Osteoblast (primary cell): ENCODE results near the gene PPP1R3D. TPM values are rescaled to one million over a fixed set of nuclear protein-coding genes. Genes with fewer than 3 reads are reported as not detected.
A peak's percentile ranks its signal among the peaks of the same experiment; 100 is the strongest.

ENCODE experiments used
- DNase-seq: peaks from one replicate; pipeline ENCODE4 v3.0.0; 2011; ENCODE audit warnings: low spot score, mixed read lengths; ENCODE audit not compliant: insufficient read length; ENCODE audit errors: missing footprints
- H2AFZ ChIP-seq: 2 replicates; pipeline ENCODE4 v1.6.0; 2011; ENCODE audit warnings: mild to moderate bottlenecking, low read length
- H3K27ac ChIP-seq: 2 replicates; pipeline ENCODE4 v1.5.1; 2011; ENCODE audit warnings: mild to moderate bottlenecking, low read depth, low read length, moderate library complexity
- H3K27me3 ChIP-seq: 2 replicates; pipeline ENCODE4 v1.6.0; 2012; ENCODE audit warnings: mild to moderate bottlenecking, control low read depth, inconsistent platforms, low read length, moderate library complexity; ENCODE audit not compliant: insufficient read depth
- H3K36me3 ChIP-seq: 2 replicates; pipeline ENCODE4 v1.5.1; 2011; ENCODE audit warnings: mild to moderate bottlenecking, low read length, control low read depth, moderate library complexity; ENCODE audit not compliant: insufficient read depth
- H3K4me1 ChIP-seq: 2 replicates; pipeline ENCODE4 v1.5.1; 2011; ENCODE audit warnings: mild to moderate bottlenecking, low read length, control low read depth, moderate library complexity; ENCODE audit not compliant: insufficient read depth
- H3K4me2 ChIP-seq: 2 replicates; pipeline ENCODE4 v1.6.0; 2011; ENCODE audit warnings: mild to moderate bottlenecking, low read length; ENCODE audit not compliant: insufficient read depth
- H3K4me3 ChIP-seq: fragments of 200-600 bp; sonication (generic); 3 replicates; pipeline ENCODE4 v1.5.1; 2012; ENCODE audit warnings: mild to moderate bottlenecking, low read length, inconsistent platforms; ENCODE audit not compliant: insufficient read depth
- H3K79me2 ChIP-seq: 2 replicates; pipeline ENCODE4 v1.6.0; 2012; ENCODE audit warnings: mild to moderate bottlenecking, low read length, control low read depth, inconsistent platforms; ENCODE audit not compliant: insufficient read depth
- H3K9me3 ChIP-seq: 2 replicates; pipeline ENCODE4 v1.5.1; 2011; ENCODE audit warnings: low read depth, low read length, control low read depth
- H4K20me1 ChIP-seq: 2 replicates; pipeline ENCODE4 v1.6.0; 2012; ENCODE audit warnings: mild to moderate bottlenecking, low read length, control low read depth; ENCODE audit not compliant: insufficient read depth
- CTCF ChIP-seq: IDR thresholded peaks from 2 replicates; pipeline ENCODE4 v1.5.1; 2011; ENCODE audit warnings: mild to moderate bottlenecking, low read depth, low read length, moderate library complexity; ENCODE audit errors: extremely low read depth
- total RNA-seq: library from RNA; depleted of rRNA; stranded (reverse); fragments of >200 nt; gene quantifications from 2 replicates; pipeline ENCODE4 v1.2.3, GENCODE V29; 2012

PPP1R3D gene
- total RNA-seq, result 8.0 and 8.8 TPM in 2 replicates

DNA sequence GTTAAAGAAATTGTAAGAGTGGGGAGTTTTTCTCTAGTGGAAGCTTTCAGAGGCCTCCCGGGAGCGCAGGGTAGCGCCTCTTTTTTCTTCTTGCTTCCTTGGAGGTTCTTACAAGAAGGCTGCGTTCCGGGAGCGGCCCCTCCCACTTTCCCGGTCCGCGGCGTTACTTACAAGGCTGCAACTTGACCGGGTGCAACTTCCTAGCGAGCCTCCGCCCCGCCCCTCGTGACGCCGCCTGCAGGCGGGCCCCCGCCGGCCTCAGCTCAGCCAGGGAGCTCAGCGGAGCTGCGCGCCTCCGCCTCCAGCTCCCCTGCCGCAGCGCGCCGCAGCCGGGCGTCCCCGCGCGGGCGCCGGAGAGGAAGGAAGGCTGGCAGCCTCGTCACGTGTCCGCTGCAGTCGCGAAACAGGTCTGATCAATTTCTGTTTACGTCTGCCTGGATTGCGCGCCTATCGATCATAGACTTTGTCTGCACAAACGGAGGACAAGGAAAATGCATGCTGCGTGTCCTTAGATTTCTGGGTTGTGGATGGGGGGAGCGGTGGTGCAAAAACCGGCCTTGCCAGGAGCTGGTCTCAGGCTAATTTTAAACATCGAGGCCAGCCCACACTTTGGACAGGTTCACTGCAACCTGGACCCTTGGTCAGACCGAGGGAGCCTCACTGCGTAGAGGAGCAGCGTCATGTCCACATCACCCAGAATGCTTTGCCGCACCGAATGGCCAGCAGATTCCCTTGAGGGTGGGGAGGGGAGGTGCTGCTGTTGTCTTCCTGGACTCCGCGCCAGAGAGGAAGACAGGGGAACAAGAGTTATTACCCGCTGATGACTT, at the start of gene PPP1R3D, which contains the start of gene FAM217B:
PPP1R3D (minus strand) TSS at position 177 of the 827 bp plus-strand sequence. CDS start 374 bp downstream, outside the sequence.
FAM217B (plus strand) TSS at position 261 of the 827 bp plus-strand sequence. CDS start 3,555 bp downstream, outside the sequence.
- Histone ChIP-seq H3K79me2 (peaks cover 18% of the 10 kb centered on the region), H3K36me3 (peaks cover 22% of the 10 kb centered on the region), H3K27me3 (no peaks in the 10 kb centered on the region), H3K4me2 (peak within 1 kb of the TSS; percentile 83), H3K4me3 (peak within 1 kb of the TSS; percentile 78), H3K27ac (peak within 1 kb of the TSS; percentile 93), H2AFZ (peak within 1 kb of the TSS; percentile 98), H4K20me1 (no peaks in the 10 kb centered on the region), H3K9me3 (no peaks in the 10 kb centered on the region), H3K4me1 (no peaks in the 10 kb centered on the region)
- TF ChIP-seq CTCF, result no peak
- peak; percentile 100 for DNase-seq

DNA sequence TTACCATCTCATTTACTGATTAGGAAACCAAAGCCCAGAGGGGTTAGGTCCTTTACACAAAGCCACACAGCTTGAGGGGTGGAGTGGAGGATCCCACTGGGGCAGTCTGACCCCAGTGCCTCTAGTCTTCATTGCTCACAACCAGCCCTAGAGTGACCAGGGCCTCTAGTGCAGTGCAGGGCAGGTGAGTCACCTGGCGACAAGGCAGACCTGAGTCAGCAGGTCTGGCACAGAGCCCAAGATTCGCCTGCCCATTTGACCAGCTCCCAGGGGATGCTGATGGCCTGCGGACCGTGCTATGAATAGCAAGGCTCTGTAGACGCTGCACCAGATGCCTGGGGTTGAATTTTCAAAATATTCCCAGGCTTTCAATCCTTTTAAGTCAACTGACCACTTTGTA, 48.0 kb upstream of the PPP1R3D start:
- Histone ChIP-seq H3K79me2 (no peaks in the 10 kb centered on the region), H3K36me3 (no peaks in the 10 kb centered on the region), H2AFZ (no peak overlapping the region), H3K4me1 (no peaks in the 10 kb centered on the region), H3K9me3 (no peaks in the 10 kb centered on the region), H3K27ac (no peak overlapping the region), H3K4me3 (no peak overlapping the region), H3K4me2 (no peak overlapping the region), H4K20me1 (no peaks in the 10 kb centered on the region), H3K27me3 (no peaks in the 10 kb centered on the region)
- TF ChIP-seq CTCF, result no peak
- DNase-seq, result no peak

- H3K4me2 ChIP-seq, result no peak overlapping the region
- no peaks in the 10 kb centered on the region for H3K36me3 ChIP-seq
- H3K4me1 ChIP-seq, result no peaks in the 10 kb centered on the region
- no peak for DNase-seq
- no peak overlapping the region for H3K4me3 ChIP-seq
- no peaks in the 10 kb centered on the region for H3K79me2 ChIP-seq
- no peak overlapping the region for H2AFZ ChIP-seq
- H4K20me1 ChIP-seq, result no peaks in the 10 kb centered on the region
- H3K27ac ChIP-seq, result no peak overlapping the region
- H3K9me3 ChIP-seq, result no peaks in the 10 kb centered on the region
- no peak for TF ChIP-seq CTCF
- no peaks in the 10 kb centered on the region for H3K27me3 ChIP-seq
These were observed 47.0 kb upstream of the PPP1R3D start for GRCh38 chr20:59987135-59987534.

GRCh38 chr20:59985864-59986263, 45.8 kb upstream of the PPP1R3D start:
- H3K4me2 ChIP-seq, result no peak overlapping the region
- H4K20me1 ChIP-seq, result no peaks in the 10 kb centered on the region
- H3K79me2 ChIP-seq, result no peaks in the 10 kb centered on the region
- H3K27ac ChIP-seq, result no peak overlapping the region
- no peaks in the 10 kb centered on the region for H3K4me1 ChIP-seq
- no peak for DNase-seq
- TF ChIP-seq CTCF, result no peak
- no peaks in the 10 kb centered on the region for H3K27me3 ChIP-seq
- no peaks in the 10 kb centered on the region for H3K9me3 ChIP-seq
- no peak overlapping the region for H3K4me3 ChIP-seq
- H2AFZ ChIP-seq, result no peak overlapping the region
- no peaks in the 10 kb centered on the region for H3K36me3 ChIP-seq
